ENCODE measurements around the gene DOCK4.

DOCK4 gene

DNA sequence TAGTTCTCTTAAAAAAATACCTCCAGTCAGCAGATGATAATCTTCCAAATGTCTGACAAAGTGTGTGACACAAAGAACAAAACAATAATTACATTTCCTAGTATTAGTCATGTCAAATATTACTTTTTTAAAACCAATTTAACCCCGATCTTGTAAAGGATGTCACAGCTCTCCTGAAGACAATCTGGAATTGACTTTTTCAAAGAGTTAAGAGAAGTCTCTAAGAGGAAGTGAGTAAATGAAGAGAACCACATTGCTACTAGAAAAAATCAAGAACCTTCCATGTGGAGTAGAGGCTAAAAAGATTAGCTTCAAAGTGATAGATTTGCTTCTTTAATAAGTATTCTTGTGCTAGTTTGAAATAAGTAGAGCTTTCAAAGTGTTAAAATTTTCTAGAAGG is 425.7 kb downstream of the DOCK4 start:
- Histone ChIP-seq H2AFZ (ENCODE audit: low read depth, low read length) (no peak overlapping the region), H2BK15ac (ENCODE audit: low read depth, poor library complexity, severe bottlenecking) (no peak overlapping the region), H3K14ac (ENCODE audit: low read length in 2 of 2) (no peak overlapping the region), H3K79me1 (replicated peaks; ENCODE audit: low read length, poor library complexity, severe bottlenecking) (no peaks in the 10 kb centered on the region), H4K91ac (ENCODE audit: low read length) (no peak overlapping the region), H3K4me2 (ENCODE audit: low read length, poor library complexity, severe bottlenecking) (no peak overlapping the region), H2BK5ac (ENCODE audit: low read depth, low read length, poor library complexity, severe bottlenecking) (no peak overlapping the region), H3K9ac (ENCODE audit: low read length) (no peak overlapping the region), H3K4me1 (ENCODE audit: control insufficient read depth, insufficient read depth, low read depth, low read length) (no peaks in the 10 kb centered on the region), H4K8ac (ENCODE audit: low read length) (no peak overlapping the region), H3K18ac (ENCODE audit: low read depth in 1 of 2, low read length in 2 of 2) (no peak overlapping the region), H2BK120ac (ENCODE audit: low read depth, low read length) (no peak overlapping the region), H3K27me3 (ENCODE audit: control insufficient read depth in 1 of 2, insufficient read depth in 1 of 2, low read length in 2 of 2) (no peaks in the 10 kb centered on the region), H3K27ac (ENCODE audit: low read length, poor library complexity, severe bottlenecking) (no peak overlapping the region), H3K4ac (ENCODE audit: low read depth in 1 of 2, low read length in 2 of 2) (no peak overlapping the region), H2AK5ac (ENCODE audit: low read length, severe bottlenecking) (no peak overlapping the region), H3K9me3 (ENCODE audit: control insufficient read depth, low read length) (peaks cover 24% of the 10 kb centered on the region), H3K23ac (ENCODE audit: low read length in 2 of 2) (no peak overlapping the region), H3K4me3 (ENCODE audit: insufficient read depth in 1 of 2, low read depth in 1 of 2, low read length in 2 of 2) (no peak overlapping the region), H3K36me3 (ENCODE audit: control insufficient read depth in 1 of 2, insufficient read depth in 2 of 2, low read depth in 1 of 2, low read length in 2 of 2) (peaks cover 8 to 22% of the 10 kb centered on the region in 2 experiments), H2BK12ac (ENCODE audit: low read length in 2 of 2) (no peak overlapping the region)
- no peak for DNase-seq
- no CpG with 5 or more reads among the region's 1 CpG for WGBS

DNA sequence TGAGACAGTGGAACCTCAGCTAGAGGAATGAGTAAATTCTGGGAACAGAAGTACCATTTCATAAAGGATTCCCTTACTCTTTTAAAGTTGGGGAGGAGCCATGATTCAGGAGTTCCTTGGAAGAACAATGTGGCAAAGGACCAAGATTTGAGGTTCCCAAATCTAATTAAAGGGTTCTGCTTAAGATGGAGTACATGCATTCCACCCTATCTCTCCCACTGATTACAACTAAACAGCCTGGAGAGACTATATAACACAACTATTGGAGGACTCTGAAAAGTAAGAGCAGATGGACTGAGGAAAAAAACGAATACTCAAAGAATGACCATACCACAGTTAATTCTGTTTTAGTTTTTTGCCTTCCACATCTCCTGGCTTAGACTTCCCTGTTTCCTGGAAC is 431.0 kb downstream of the DOCK4 start:
- H3K4ac ChIP-seq (ENCODE audit: low read depth in 1 of 2, low read length in 2 of 2), result no peak overlapping the region
- H3K36me3 ChIP-seq (ENCODE audit: control insufficient read depth in 1 of 2, insufficient read depth in 2 of 2, low read depth in 1 of 2, low read length in 2 of 2), result peaks cover 14 to 24% of the 10 kb centered on the region in 2 experiments
- H2AK5ac ChIP-seq (ENCODE audit: low read length, severe bottlenecking), result no peak overlapping the region
- 100% methylated on average over 1 of the region's 1 CpG for WGBS
- DNase-seq, result no peak
- no peak overlapping the region for H3K27ac ChIP-seq (ENCODE audit: low read length, poor library complexity, severe bottlenecking)
- H3K9me3 ChIP-seq (ENCODE audit: control insufficient read depth, low read length), result peaks cover 24% of the 10 kb centered on the region
- no peak overlapping the region for H3K4me3 ChIP-seq (ENCODE audit: insufficient read depth in 1 of 2, low read depth in 1 of 2, low read length in 2 of 2)
- no peak overlapping the region for H4K91ac ChIP-seq (ENCODE audit: low read length)
- H3K4me1 ChIP-seq (ENCODE audit: control insufficient read depth, insufficient read depth, low read depth, low read length), result no peaks in the 10 kb centered on the region
- H2BK15ac ChIP-seq (ENCODE audit: low read depth, poor library complexity, severe bottlenecking), result no peak overlapping the region
- peaks cover 2% of the 10 kb centered on the region for H3K79me1 ChIP-seq (replicated peaks; ENCODE audit: low read length, poor library complexity, severe bottlenecking)
- H2BK120ac ChIP-seq (ENCODE audit: low read depth, low read length), result no peak overlapping the region
- H3K18ac ChIP-seq (ENCODE audit: low read depth in 1 of 2, low read length in 2 of 2), result no peak overlapping the region
- no peak overlapping the region for H2AFZ ChIP-seq (ENCODE audit: low read depth, low read length)
- no peak overlapping the region for H2BK12ac ChIP-seq (ENCODE audit: low read length in 2 of 2)
- H3K23ac ChIP-seq (ENCODE audit: low read length in 2 of 2), result no peak overlapping the region
- H2BK5ac ChIP-seq (ENCODE audit: low read depth, low read length, poor library complexity, severe bottlenecking), result no peak overlapping the region
- no peak overlapping the region for H4K8ac ChIP-seq (ENCODE audit: low read length)
- H3K9ac ChIP-seq (ENCODE audit: low read length), result no peak overlapping the region
- no peak overlapping the region for H3K14ac ChIP-seq (ENCODE audit: low read length in 2 of 2)
- H3K4me2 ChIP-seq (ENCODE audit: low read length, poor library complexity, severe bottlenecking), result no peak overlapping the region
- no peaks in the 10 kb centered on the region for H3K27me3 ChIP-seq (ENCODE audit: control insufficient read depth in 1 of 2, insufficient read depth in 1 of 2, low read length in 2 of 2)

DNA sequence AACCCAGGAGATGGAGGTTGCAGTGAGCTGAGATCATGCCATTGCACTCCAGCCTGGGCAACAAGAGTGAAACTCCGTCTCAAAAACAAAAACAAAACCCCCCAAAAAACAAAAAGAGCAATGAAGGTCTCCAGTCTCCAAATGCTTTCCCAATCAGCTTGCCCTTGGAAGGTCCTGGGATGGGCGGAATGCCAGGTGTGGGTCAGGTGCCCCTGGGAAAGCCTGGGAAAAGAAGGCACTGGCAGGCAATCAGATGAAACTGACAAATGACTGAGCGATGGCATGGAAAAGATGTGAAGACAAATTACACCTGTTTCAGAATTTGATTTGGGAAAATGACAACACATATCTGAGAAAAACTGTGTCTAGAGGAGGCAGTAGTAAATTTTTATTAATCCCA is 433.5 kb downstream of the DOCK4 start:
- no peak overlapping the region for H3K4me2 ChIP-seq (ENCODE audit: low read length, poor library complexity, severe bottlenecking)
- H2BK120ac ChIP-seq (ENCODE audit: low read depth, low read length), result no peak overlapping the region
- H4K8ac ChIP-seq (ENCODE audit: low read length), result no peak overlapping the region
- no peak overlapping the region for H2AFZ ChIP-seq (ENCODE audit: low read depth, low read length)
- H2BK5ac ChIP-seq (ENCODE audit: low read depth, low read length, poor library complexity, severe bottlenecking), result no peak overlapping the region
- H4K91ac ChIP-seq (ENCODE audit: low read length), result no peak overlapping the region
- no peaks in the 10 kb centered on the region for H3K27me3 ChIP-seq (ENCODE audit: control insufficient read depth in 1 of 2, insufficient read depth in 1 of 2, low read length in 2 of 2)
- no peak overlapping the region for H3K4ac ChIP-seq (ENCODE audit: low read depth in 1 of 2, low read length in 2 of 2)
- no peak overlapping the region for H3K27ac ChIP-seq (ENCODE audit: low read length, poor library complexity, severe bottlenecking)
- H3K18ac ChIP-seq (ENCODE audit: low read depth in 1 of 2, low read length in 2 of 2), result no peak overlapping the region
- H2AK5ac ChIP-seq (ENCODE audit: low read length, severe bottlenecking), result no peak overlapping the region
- H3K4me1 ChIP-seq (ENCODE audit: control insufficient read depth, insufficient read depth, low read depth, low read length), result no peaks in the 10 kb centered on the region
- H3K14ac ChIP-seq (ENCODE audit: low read length in 2 of 2), result no peak overlapping the region
- WGBS, result 98% methylated on average over 3 of the region's 3 CpGs
- H3K9me3 ChIP-seq (ENCODE audit: control insufficient read depth, low read length), result peaks cover 18% of the 10 kb centered on the region
- no peak overlapping the region for H2BK12ac ChIP-seq (ENCODE audit: low read length in 2 of 2)
- H3K9ac ChIP-seq (ENCODE audit: low read length), result no peak overlapping the region
- H2BK15ac ChIP-seq (ENCODE audit: low read depth, poor library complexity, severe bottlenecking), result no peak overlapping the region
- peaks cover 16 to 29% of the 10 kb centered on the region in 2 experiments for H3K36me3 ChIP-seq (ENCODE audit: control insufficient read depth in 1 of 2, insufficient read depth in 2 of 2, low read depth in 1 of 2, low read length in 2 of 2)
- H3K23ac ChIP-seq (ENCODE audit: low read length in 2 of 2), result no peak overlapping the region
- DNase-seq, result no peak
- peaks cover 2% of the 10 kb centered on the region for H3K79me1 ChIP-seq (replicated peaks; ENCODE audit: low read length, poor library complexity, severe bottlenecking)
- H3K4me3 ChIP-seq (ENCODE audit: insufficient read depth in 1 of 2, low read depth in 1 of 2, low read length in 2 of 2), result no peak overlapping the region

DNA sequence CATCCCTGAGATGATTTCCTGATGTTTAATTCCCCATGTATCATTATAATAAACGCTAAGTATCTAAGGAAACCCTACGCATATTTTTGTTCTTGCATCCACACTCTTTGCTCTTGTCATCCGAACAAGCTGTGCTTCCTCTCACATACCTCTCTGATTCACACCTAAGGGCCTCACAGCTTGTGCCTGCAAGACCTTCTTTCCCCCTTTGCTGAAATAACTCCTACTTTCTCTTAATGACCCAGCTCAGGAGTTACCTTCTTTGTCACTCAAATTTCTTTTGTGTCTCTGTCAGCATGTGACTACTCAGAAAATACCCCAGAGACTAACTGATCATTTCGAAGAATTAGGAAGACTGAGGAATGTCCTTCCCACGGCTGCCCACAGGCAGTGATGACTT is 434.6 kb downstream of the DOCK4 start:
- Histone ChIP-seq H3K4me1 (ENCODE audit: control insufficient read depth, insufficient read depth, low read depth, low read length) (no peaks in the 10 kb centered on the region), H3K9ac (ENCODE audit: low read length) (no peak overlapping the region), H2BK5ac (ENCODE audit: low read depth, low read length, poor library complexity, severe bottlenecking) (no peak overlapping the region), H3K4ac (ENCODE audit: low read depth in 1 of 2, low read length in 2 of 2) (no peak overlapping the region), H2AK5ac (ENCODE audit: low read length, severe bottlenecking) (no peak overlapping the region), H3K18ac (ENCODE audit: low read depth in 1 of 2, low read length in 2 of 2) (no peak overlapping the region), H3K23ac (ENCODE audit: low read length in 2 of 2) (no peak overlapping the region), H3K4me2 (ENCODE audit: low read length, poor library complexity, severe bottlenecking) (no peak overlapping the region), H4K91ac (ENCODE audit: low read length) (no peak overlapping the region), H2BK120ac (ENCODE audit: low read depth, low read length) (no peak overlapping the region), H2AFZ (ENCODE audit: low read depth, low read length) (no peak overlapping the region), H3K9me3 (ENCODE audit: control insufficient read depth, low read length) (peaks cover 7% of the 10 kb centered on the region), H3K27ac (ENCODE audit: low read length, poor library complexity, severe bottlenecking) (no peak overlapping the region), H3K27me3 (ENCODE audit: control insufficient read depth in 1 of 2, insufficient read depth in 1 of 2, low read length in 2 of 2) (no peaks in the 10 kb centered on the region), H3K14ac (ENCODE audit: low read length in 2 of 2) (no peak overlapping the region), H3K36me3 (ENCODE audit: control insufficient read depth in 1 of 2, insufficient read depth in 2 of 2, low read depth in 1 of 2, low read length in 2 of 2) (peaks cover 13 to 21% of the 10 kb centered on the region in 2 experiments), H2BK12ac (ENCODE audit: low read length in 2 of 2) (no peak overlapping the region), H3K79me1 (replicated peaks; ENCODE audit: low read length, poor library complexity, severe bottlenecking) (peaks cover 2% of the 10 kb centered on the region), H2BK15ac (ENCODE audit: low read depth, poor library complexity, severe bottlenecking) (no peak overlapping the region), H3K4me3 (ENCODE audit: insufficient read depth in 1 of 2, low read depth in 1 of 2, low read length in 2 of 2) (no peak overlapping the region), H4K8ac (ENCODE audit: low read length) (no peak overlapping the region)
- no peak for DNase-seq
- WGBS, result 92% methylated on average over 5 of the region's 5 CpGs
